NK-92 treated with Interleukin-12 subunit alpha and Interleukin-12 subunit beta, amount 100 ng/mL, for 24 hours (cell line): ENCODE data around the gene CYP2C9.

ENCODE experiments used
- DNase-seq: peaks from one replicate; lab custom pipeline; 2025; lab: John Stamatoyannopoulos, UW

The CYP2C9 gene

DNA sequence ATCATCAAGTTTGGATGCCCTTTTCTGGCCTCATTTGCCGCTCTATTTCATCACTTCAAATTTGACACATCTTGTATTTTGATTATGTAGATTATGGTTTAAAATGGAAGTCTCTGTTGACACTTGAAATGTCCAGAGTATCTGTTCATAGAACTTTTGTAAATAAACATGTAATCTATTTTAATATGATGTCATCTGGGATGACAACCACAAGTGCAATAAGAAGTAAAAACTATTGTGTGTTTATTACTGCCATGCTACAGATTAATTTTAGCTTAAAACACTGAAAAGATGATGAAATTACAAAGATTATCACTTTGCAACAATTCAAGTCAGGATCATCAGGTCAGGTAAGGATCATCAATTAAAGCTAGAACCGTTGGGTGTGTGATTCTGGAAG is 100.8 kb downstream of the CYP2C9 start:
- DNase-seq, result no peak
